ENCODE measurements around the gene SLCO2A1.

DNA sequence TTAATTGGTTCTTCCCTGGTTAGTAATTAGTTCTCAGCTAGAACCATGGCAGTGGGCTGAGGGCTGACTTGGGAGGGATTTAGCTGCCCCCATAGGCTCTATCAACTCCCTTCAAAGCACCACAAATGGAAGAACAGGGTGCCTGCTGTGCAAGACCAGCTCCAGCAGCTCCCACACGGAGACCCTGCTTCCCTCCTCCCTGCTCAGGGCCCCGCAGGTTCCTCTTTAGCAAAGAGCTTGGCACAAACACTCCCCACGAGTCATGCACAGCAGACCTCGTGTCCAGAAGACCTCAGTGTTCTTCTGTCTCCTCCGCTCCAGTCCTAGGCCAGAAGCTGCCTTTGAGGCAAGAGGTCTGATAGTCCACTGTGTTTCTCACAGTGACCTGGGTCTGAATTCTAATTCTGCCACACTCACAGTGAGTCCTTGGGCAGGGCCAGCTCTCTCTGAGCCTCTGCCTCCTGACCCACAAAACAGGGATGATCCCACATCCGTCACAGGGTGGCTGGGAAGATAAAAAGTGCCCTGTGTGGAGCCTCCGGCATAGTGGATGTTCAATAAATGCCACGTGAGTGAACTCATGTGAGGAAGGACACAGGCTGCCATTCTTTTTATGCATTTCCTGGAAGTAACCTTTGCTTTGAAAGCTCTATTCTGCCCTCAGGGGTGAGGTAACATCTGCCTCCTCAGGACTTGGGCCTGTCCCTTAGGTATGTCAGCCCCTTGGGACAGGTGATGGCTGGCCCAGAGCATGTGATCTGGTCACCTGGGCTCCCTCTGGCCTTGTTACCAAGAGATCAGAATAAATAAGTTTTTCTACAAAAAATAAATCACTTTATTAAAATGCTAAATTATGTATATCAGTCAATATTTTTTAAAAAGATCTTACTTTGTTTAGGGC lies 141.7 kb downstream of the SLCO2A1 start:
- TF ChIP-seq ARNT (IDR thresholded peaks at IDR 0.05) (no peak), TARDBP (IDR thresholded peaks at IDR 0.05) (no peak), SUZ12 (IDR thresholded peaks at IDR 0.05) (no peak), SP1 (IDR thresholded peaks at IDR 0.05) (no peak), ELF4 (IDR thresholded peaks at IDR 0.05) (no peak), L3MBTL2 (conservative IDR thresholded peaks at IDR 0.05) (no peak), ZNF384 (IDR thresholded peaks at IDR 0.05) (no peak)

Measured in HEK293T (cell line).